IMR-90 (cell line): ENCODE results near the gene SLCO3A1.

ENCODE experiments used
- BHLHE40 ChIP-seq: fragments of 150-350 bp; IDR thresholded peaks from 2 replicates; pipeline ENCODE4 v1.6.1; 2016; ENCODE audit warnings: mild to moderate bottlenecking, low read depth, low read length
- CEBPB ChIP-seq: IDR thresholded peaks from 2 replicates; pipeline ENCODE4 v1.6.1; 2012; ENCODE audit warnings: low read depth, low read length, improper control_type of control experiment
- CHD1 ChIP-seq: IDR thresholded peaks from 2 replicates; pipeline ENCODE4 v1.6.1; 2012; ENCODE audit warnings: low read depth, low read length, improper control_type of control experiment
- CTCF ChIP-seq: conservative IDR thresholded peaks from 2 replicates; pipeline ENCODE4 v1.5.1; 2012; ENCODE audit warnings: mild to moderate bottlenecking, low read depth, low read length, improper control_type of control experiment
- POLR2A ChIP-seq: IDR thresholded peaks from 2 replicates; pipeline ENCODE4 v1.6.1; 2012; ENCODE audit warnings: mild to moderate bottlenecking, low read depth, low read length
- RAD21 ChIP-seq: IDR thresholded peaks from 2 replicates; pipeline ENCODE4 v1.6.1; 2012; ENCODE audit warnings: low read length, improper control_type of control experiment
- RCOR1 ChIP-seq: IDR thresholded peaks from 2 replicates; pipeline ENCODE4 v1.6.1; 2012; ENCODE audit warnings: mild to moderate bottlenecking, low read length, improper control_type of control experiment; ENCODE audit not compliant: insufficient replicate concordance
- SMC3 ChIP-seq: fragments of 150-350 bp; IDR thresholded peaks from 2 replicates; pipeline ENCODE4 v1.6.1; 2016; ENCODE audit warnings: low read depth, mild to moderate bottlenecking, antibody characterized with exemption, low read length, moderate library complexity

GRCh38 chr15:91966194-91966552 lies 112.7 kb downstream of the SLCO3A1 start:
- TF ChIP-seq RAD21 = no peak
- no peak for TF ChIP-seq SMC3
- no peak for TF ChIP-seq CTCF
- no peak for TF ChIP-seq CHD1
- TF ChIP-seq POLR2A = no peak
- no peak for TF ChIP-seq CEBPB
- TF ChIP-seq BHLHE40 = no peak
- TF ChIP-seq RCOR1 = no peak
